RWPE1 (cell line): Measurements from ENCODE around the gene CAT.

Source experiments
- CTCF ChIA-PET: fragments of 350-600 bp; sonication (Branson Sonifier 250); formaldehyde crosslinking; extraction: SDS; loops from one replicate; lab custom pipeline; 2021; lab: Yijun Ruan, JAX
- POLR2A ChIA-PET: fragments of 400-600 bp; formaldehyde crosslinking; extraction: SDS; loops from one replicate; lab custom pipeline; 2020; ENCODE audit warnings: antibody characterized with exemption; ENCODE audit not compliant: low non-redundant PET; lab: Yijun Ruan, JAX
- DNase-seq: peaks from one replicate; pipeline ENCODE4 v3.0.0; 2012; ENCODE audit warnings: low spot score
- H3K27ac ChIP-seq: fragments of 450-650 bp; 2 replicates; pipeline ENCODE4 v1.5.1; 2017
- TF ChIP-seq, protein P1 (sequence below): fragments of 450-650 bp; conservative IDR thresholded peaks from 2 replicates; pipeline ENCODE4 v1.5.1; 2017; ENCODE audit warnings: low read depth, mild to moderate bottlenecking

Gene CAT

GRCh38 chr11:34432822-34433221 is 5.9 kb upstream of the CAT start:
- no peak for DNase-seq
- CTCF ChIA-PET: interaction anchor here (0.6 kb wide), 1 partner anchor 125 kb away, joined by 3 read pairs; no protein-coding TSS in a partner anchor
- POLR2A ChIA-PET: no interaction called here
- TF ChIP-seq, protein P1, sequence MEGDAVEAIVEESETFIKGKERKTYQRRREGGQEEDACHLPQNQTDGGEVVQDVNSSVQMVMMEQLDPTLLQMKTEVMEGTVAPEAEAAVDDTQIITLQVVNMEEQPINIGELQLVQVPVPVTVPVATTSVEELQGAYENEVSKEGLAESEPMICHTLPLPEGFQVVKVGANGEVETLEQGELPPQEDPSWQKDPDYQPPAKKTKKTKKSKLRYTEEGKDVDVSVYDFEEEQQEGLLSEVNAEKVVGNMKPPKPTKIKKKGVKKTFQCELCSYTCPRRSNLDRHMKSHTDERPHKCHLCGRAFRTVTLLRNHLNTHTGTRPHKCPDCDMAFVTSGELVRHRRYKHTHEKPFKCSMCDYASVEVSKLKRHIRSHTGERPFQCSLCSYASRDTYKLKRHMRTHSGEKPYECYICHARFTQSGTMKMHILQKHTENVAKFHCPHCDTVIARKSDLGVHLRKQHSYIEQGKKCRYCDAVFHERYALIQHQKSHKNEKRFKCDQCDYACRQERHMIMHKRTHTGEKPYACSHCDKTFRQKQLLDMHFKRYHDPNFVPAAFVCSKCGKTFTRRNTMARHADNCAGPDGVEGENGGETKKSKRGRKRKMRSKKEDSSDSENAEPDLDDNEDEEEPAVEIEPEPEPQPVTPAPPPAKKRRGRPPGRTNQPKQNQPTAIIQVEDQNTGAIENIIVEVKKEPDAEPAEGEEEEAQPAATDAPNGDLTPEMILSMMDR: no peak
- H3K27ac ChIP-seq: no peak overlapping the region

GRCh38 chr11:34433899-34434298 is 4.8 kb upstream of the CAT start:
- no peak for DNase-seq
- ChIA-PET CTCF (interaction anchor here (0.6 kb wide), 1 partner anchor 628 kb away, joined by 3 read pairs; no protein-coding TSS in a partner anchor), POLR2A (no interaction called here)
- no peak overlapping the region for H3K27ac ChIP-seq
- TF ChIP-seq, protein P1: no peak

DNA sequence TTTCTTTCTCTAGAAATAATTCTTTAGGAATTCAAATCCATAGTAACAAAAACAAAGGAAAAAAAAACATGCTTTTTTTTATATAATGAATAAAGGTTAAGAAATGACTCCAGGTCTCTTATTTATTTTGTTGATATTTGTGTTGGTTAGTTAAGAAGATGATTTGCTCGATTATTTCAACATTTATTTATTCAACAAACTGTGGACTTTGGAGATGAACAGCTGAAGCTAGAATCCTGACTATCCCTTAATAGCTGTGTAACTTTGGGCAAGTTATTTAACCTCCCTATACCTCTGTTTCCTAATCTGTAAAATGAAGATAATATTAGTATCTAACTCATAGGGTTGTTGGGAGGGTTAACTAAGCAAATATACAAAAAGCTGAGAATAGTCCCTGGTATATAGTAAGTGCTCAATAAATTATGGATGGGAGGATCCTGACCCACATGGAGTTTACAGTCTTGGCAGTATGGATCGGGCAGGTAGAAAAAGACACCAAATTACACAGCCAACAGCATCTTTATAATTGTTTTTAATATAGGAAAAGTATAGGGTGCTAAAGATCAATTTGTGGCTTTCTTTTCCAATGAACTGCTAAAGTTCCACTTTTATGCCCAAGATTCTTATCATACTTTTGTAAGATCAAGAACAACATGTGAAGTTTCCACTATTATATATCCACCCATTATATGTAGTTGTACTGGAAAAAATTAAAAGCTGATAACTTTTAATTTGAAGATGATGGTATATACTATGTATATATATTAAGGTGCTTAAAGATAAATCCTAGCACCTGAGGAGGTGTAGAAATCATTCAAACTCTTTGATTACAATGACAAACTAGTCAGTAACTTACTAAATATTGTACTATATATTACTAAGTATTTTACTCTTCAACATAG is 1.3 kb upstream of the CAT start:
- POLR2A ChIA-PET: interaction anchor here (0.6 to 0.7 kb wide), 2 partner anchors 10 to 41 kb away, joined by 3 to 6 read pairs; no protein-coding TSS in a partner anchor
- no peak overlapping the region for H3K27ac ChIP-seq
- CTCF ChIA-PET: interaction anchor here (0.6 to 0.9 kb wide), 2 partner anchors 31 to 105 kb away, joined by 3 to 4 read pairs; no protein-coding TSS in a partner anchor
- TF ChIP-seq, protein P1: no peak
- DNase-seq: no peak

- CTCF ChIA-PET: interaction anchor here (0.6 kb wide), 2 partner anchors 9 to 27 kb away, joined by 4 read pairs; no protein-coding TSS in a partner anchor
- no peak for DNase-seq
- TF ChIP-seq, protein P1: no peak
- POLR2A ChIA-PET: interaction anchor here (0.6 kb wide), 1 partner anchor 31 kb away, joined by 3 read pairs; no protein-coding TSS in a partner anchor
- peak overlapping the region; percentile 92 for H3K27ac ChIP-seq
Measured at GRCh38 chr11:34439610-34440198, 970 bp downstream of the CAT start.

DNA sequence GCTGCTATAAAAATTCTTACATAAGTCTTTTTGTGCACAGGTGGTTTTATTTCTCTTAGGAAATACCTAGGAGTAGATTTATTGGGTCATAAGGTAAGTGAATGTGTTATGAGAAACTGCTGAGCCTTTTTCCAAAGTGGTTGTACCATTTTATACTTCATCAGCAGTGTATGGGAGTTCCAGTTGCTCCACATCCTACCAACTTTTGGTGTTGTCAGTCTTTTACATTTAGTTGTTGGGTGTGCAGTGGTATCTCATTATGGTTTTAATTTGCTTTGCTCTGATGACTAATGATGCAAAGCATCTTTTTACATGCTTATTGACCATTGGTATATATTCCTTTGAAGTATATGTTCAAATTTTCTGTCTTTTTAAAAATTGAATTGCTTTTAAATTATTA is 3.1 kb downstream of the CAT start:
- DNase-seq: no peak
- no peak overlapping the region for H3K27ac ChIP-seq
- TF ChIP-seq, protein P1: no peak
- ChIA-PET CTCF (interaction anchor here (0.7 kb wide), 1 partner anchor 516 kb away, joined by 4 read pairs; no protein-coding TSS in a partner anchor), POLR2A (no interaction called here)

DNA sequence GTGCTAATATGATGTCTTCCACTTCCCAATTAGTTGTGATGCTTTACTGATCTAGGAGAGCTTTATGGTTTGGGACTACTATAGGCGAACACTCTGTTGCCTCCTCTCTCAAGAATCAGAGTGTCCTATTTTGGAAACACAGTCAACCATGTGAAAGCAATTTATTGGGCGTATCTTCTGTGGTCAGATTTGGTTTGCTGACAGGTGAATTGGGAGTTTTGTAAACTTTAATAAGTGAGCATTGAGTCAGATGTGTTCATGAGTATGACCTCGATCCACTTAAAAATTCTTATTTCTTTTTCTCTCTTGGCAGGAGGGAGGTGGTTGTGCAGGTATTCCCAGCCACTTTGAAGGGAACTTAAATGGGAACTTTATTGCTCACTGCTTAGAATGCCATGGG is 4.4 kb downstream of the CAT start:
- DNase-seq: no peak
- TF ChIP-seq, protein P1: no peak
- no peak overlapping the region for H3K27ac ChIP-seq
- CTCF ChIA-PET: no interaction called here
- POLR2A ChIA-PET: no interaction called here
